Activated CD8-positive, alpha-beta memory T cell treated with anti-CD3 and anti-CD28 coated beads, Interleukin-2, amount 50 U/mL, for 1 hour (primary cell): Measurements from ENCODE around the gene DLG1.
A peak's percentile ranks its signal among the peaks of the same experiment; 100 is the strongest.

Experiments
- DNase-seq: peaks from one replicate; pipeline ENCODE4 v3.0.0-alpha.2; 2020; ENCODE audit errors: extremely low read depth

The DLG1 gene

GRCh38 chr3:197298341-197298944 is at the start of gene DLG1:
TSS of gene DLG1 (minus strand) at chr3:197298612. CDS start at chr3:197297204, 1,408 bp downstream.
- peak; percentile 39 for DNase-seq

GRCh38 chr3:197348014-197348413 is 49.6 kb upstream of the DLG1 start:
- no peak for DNase-seq

GRCh38 chr3:197345390-197345789 is 47.0 kb upstream of the DLG1 start:
- no peak for DNase-seq

GRCh38 chr3:197344582-197345318 is 46.3 kb upstream of the DLG1 start:
- no peak for DNase-seq

GRCh38 chr3:197343656-197344408 is 45.4 kb upstream of the DLG1 start:
- DNase-seq, result no peak

GRCh38 chr3:197343111-197343510 is 44.7 kb upstream of the DLG1 start:
- no peak for DNase-seq

- no peak for DNase-seq
Measured at GRCh38 chr3:197340521-197340871, 42.1 kb upstream of the DLG1 start.

- DNase-seq, result no peak
Measured at GRCh38 chr3:197339841-197340520, 41.6 kb upstream of the DLG1 start.

- no peak for DNase-seq
Measured at GRCh38 chr3:197338586-197338985, 40.2 kb upstream of the DLG1 start.

GRCh38 chr3:197337656-197338055 is 39.2 kb upstream of the DLG1 start:
- DNase-seq, result no peak

GRCh38 chr3:197337214-197337613 is 38.8 kb upstream of the DLG1 start:
- DNase-seq, result no peak

GRCh38 chr3:197336348-197336747 is 37.9 kb upstream of the DLG1 start:
- no peak for DNase-seq

- DNase-seq, result no peak
Measured at GRCh38 chr3:197335428-197336132, 37.2 kb upstream of the DLG1 start.

- DNase-seq, result no peak
Measured at GRCh38 chr3:197333901-197334639, 35.7 kb upstream of the DLG1 start.

- DNase-seq, result no peak
Measured at GRCh38 chr3:197331131-197331530, 32.7 kb upstream of the DLG1 start.

- DNase-seq, result no peak
Measured at GRCh38 chr3:197329382-197329781, 31.0 kb upstream of the DLG1 start.

- DNase-seq, result no peak
Measured at GRCh38 chr3:197328198-197328597, 29.8 kb upstream of the DLG1 start.

- no peak for DNase-seq
Measured at GRCh38 chr3:197327701-197328100, 29.3 kb upstream of the DLG1 start.

- no peak for DNase-seq
Measured at GRCh38 chr3:197325773-197326172, 27.4 kb upstream of the DLG1 start.

- DNase-seq, result no peak
Measured at GRCh38 chr3:197322149-197322548, 23.7 kb upstream of the DLG1 start.

GRCh38 chr3:197320582-197320981 is 22.2 kb upstream of the DLG1 start:
- DNase-seq, result no peak
